Kidney capillary endothelial cell (primary cell): ENCODE results near the gene ATP2B1.

Experiments
- DNase-seq: peaks from one replicate; pipeline ENCODE4 v3.0.0-alpha.2; 2018; ENCODE audit warnings: low spot score

Gene ATP2B1

DNA sequence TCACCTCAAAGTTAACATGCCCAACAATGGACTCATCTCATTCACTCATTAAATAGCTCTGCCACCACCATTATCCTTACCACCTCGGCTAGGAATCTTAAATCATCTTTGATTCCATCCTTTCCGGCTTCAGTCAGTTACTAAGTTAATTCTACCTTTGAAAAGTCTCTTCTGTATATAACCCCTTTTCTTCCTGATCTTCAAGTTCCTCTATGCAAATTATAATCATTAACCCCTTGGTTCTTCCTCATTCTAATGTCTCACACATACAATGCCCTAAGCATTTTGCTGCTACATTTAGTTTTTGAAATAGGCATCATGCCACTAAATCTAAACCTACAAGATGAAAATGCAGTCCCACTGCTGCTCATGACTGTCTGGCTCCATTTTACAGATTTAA lies 51.6 kb downstream of the ATP2B1 start:
- no peak for DNase-seq

DNA sequence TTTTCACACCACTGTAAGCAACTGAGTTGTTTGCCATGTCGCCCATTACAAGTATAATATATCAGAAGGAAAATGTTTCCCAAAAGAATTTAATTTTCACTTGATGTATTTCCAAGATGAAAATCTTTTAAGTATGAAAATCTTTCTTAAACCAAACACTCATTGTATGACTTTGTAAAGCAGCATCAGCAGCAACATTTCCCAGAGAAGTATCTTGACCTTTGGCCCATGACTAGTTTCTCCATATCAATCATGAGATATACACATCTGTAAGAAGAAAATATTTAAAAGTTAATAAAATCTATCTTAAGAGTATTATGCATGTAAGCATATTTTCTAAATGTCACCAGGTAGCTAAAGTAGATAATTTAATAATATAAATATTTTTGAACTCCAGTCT lies 52.8 kb downstream of the ATP2B1 start:
- DNase-seq, result no peak

DNA sequence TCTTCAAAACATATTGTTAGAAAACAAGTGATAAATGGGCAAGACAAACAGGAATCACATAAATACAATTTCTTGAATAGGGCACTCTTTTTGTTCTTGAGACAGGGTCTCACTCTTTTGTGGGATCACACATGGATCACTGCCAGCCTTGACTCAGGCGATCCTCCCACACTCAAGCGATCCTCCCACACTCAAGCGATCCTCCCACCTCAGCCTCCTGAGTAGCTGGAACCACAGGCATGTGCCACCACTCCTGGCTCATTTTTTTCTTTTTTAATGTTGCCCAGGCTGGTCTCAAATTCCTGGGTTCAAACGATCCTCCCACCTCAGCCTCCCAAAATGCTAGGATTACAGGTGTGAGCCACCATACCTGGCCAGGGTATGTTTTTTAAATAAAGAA lies 57.4 kb downstream of the ATP2B1 start:
- no peak for DNase-seq

DNA sequence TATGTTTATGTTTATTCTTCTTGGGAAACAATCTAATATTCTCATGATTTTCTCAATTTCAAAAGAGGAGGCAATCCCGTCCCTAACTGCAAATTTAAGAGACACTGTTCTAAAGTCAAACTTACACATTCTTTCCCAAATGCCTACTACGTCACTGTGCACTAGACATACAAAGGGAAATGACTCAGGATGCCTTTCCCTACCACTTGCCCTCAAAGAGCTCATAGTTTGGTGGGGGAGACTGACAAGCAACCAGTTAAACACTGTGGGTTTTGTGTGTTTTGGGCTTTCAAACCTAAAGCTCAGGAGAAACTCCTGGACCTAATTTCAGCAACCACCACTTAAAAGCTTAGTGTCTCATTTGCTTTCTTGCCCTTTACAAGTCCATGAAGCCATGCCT lies 58.4 kb downstream of the ATP2B1 start:
- no peak for DNase-seq

DNA sequence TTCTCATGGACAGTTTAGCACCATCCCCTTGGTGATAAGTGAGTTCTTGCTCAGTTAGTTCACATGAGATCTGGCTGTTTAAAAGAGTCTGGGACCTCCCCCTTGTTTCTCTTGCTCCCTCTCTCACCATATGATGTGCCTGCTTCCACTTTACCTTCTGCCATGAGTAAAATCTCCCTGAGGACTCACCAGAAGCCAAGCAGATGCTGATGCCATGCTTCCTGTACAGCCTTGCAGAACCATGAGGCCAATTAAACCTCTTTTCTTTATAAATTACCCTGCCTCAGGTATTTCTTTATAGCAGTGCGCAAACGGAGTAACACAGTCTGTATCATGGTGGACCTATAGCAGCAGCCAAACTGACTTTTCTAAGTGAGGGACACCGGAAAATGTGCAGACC lies 58.8 kb downstream of the ATP2B1 start:
- DNase-seq, result no peak

DNA sequence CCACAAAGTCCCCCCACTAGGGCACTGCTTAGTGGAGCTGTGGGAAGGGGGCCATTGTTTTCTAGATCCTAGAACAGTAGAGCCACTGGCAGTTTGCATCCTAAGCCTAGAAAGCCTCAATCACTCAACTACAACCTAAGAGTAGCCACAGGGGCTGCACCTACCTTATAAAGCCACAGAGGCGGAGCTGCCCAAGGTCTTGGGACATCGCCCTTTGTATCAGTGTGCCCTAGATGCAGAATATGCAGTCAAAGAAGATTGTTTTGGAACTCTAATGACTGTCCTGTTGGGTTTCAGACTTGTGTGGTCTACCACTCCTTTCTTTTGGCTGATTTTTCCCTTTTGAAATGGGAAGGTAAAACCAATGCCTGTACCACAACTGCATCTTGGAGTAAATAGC lies 59.5 kb downstream of the ATP2B1 start:
- no peak for DNase-seq

DNA sequence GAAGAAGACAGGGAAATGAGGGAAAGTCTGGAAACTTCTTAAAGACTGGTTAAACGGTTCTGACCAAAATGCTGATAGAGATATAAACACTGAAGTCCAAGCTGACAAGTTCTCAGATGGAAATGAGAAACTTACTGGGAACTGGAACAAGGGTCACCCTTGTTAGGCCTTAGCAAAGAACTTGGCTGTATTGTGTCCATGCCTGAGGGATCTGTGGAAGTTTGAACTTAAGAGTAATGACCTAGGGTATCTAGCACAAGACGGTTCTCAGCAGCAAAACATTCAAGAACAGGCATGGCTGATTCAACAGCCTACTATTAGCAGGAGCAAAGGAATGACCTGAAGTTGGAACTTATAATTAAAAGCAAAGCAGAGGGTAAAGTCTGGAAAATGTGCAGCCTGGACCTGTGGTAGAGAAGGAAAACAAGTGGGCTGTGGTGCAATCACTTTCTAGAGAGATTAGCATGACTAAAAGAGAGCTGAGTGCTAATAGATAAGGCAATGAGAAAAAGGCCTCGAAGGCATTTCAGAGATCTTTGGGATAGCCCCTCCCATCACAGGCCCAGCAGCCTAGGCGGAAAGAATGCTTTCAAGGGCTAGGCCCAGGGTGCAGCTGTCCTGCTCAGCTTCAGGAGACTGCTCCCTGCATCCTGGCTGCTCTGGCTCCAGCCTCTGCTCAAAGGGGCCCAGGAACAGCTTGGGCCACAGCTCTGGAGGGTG lies 60.3 kb downstream of the ATP2B1 start:
- DNase-seq, result no peak

DNA sequence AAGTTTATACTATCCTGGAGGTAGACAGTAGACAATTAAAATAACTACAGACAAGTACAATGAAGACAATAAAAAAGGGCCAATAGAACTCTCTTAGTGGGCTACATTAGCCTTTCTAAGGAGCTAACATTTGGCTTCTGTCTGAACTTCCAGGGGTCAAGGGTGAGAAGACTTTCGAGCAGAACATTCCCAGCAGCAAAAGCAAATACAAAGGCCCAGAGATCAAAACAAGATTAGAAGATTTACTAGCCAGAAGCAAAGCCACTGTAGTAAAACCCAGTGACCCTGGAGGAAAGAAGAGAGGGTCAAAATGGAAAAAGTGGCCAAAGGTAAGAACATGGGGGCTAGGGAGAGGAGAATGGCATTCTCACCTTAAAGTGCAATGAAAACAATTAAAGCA lies 63.2 kb downstream of the ATP2B1 start:
- DNase-seq, result no peak

DNA sequence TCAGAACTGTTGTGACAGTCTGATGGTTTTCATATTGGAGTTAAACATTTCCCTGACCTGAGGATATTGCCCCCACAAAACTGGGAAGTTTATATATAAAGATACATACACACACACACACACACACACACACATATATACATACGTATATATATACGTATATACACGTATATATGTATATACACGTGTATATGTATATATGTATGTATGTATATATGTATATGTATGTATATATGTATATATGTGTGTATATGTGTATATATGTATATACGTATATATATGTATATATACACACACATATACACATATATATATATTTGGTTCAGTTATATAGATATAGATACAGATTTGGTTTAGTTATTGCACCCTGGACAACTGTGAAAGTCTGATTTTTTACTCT lies 65.7 kb downstream of the ATP2B1 start:
- no peak for DNase-seq

DNA sequence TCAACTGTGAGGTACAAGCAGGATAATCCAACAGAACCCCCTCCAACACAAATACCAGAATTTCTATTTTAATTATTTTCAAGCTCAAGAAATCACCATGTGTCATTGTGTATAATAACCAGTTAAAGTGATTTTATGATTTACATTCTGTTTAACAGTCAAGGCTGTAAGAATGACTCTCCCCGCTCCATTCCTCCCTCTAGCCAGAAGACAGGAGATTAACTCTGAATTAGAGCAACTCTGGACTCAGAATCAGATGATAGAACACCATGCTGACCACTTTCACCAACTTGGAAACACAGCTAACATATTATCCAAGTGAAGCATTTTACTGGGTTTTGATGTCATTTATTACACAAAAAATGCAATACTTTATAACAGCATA lies 71.9 kb downstream of the ATP2B1 start:
- DNase-seq, result no peak

DNA sequence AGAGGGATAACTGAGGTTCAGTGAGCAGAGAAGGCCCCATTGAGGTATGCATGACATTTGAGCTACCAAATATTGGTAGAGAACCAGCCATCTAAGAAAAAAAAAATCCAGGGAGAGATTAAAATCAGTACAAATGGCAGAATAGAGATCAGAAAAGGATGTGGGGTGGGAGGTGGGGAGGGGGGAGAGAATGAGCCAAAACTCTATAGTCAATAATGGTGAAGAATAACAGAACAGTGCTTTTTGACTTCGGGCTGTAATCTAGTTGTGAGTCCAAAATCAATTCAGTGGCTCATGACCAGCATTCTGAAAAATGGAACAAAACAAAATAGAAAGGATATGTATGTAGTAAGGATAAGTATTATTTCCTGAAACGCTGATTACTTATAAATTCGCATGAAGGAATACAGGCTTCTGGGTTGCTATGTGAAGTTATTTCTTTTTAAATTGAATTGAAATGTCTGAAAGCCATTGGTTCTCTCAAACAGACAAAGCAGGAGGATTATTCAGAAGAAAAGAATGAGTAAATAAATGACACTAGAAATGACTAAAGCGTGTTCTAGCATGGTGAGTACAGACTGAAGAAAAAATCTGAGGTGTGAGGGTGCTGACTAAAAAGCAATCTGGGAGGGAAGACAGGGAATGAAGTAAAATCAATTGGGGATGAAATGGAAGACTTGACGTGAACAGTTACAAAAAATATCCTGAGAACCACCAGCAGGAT lies 72.4 kb downstream of the ATP2B1 start:
- no peak for DNase-seq

DNA sequence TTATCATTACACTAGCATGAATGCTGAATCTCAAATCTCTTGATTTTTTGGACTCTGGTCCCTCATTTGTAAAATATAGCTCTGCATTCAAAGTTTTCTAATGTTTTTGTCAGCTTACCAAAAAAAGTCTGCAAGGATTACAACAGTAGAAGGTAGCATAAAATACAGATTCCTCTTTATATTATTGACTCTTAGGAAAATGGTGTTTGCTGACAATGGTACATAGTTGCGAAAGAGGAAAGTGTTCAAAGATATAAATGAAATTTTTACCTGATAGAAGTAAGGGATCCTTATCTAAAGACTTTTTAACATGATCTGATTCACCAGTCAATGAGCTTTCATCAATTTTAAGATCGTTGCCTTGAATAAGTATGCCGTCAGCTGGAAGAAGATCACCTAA lies 74.1 kb downstream of the ATP2B1 start:
- no peak for DNase-seq

DNA sequence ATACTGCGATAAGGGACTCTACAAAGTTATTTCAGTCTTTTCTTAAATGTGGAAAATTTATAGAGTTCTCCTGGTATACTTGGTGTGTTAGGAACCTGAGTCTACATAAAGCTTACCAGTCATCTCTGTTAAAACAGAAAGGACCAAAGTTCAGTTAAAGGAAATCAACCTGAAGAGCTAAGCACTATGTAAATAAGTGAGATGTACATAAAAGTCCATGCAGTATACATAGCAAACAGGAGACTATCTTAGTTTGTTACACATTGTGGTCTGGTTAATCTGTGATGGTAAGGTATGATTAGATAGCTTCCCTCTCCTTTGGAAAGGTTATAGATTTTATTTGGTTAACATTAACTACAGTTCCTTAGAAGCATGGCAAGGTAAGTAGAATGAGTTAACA lies 75.9 kb downstream of the ATP2B1 start:
- DNase-seq, result no peak

DNA sequence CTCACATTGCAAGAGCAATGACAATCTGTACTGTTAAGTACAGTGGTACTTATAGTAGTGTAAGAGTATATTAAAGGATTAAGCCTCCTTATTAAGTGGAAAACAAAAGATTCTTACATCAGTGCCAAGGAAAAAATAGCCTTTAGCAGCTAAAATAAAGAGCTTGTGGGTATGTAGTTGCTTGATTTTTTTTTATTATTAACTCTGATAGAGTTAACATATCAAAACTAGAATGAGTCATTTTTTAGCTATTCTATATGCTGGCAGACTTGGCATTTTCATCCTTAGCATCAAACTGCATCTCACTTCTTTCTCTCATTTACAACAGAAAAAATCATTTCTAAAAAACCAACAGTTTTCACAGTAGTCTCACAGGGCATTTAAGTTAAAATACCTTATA lies 86.5 kb downstream of the ATP2B1 start:
- no peak for DNase-seq

DNA sequence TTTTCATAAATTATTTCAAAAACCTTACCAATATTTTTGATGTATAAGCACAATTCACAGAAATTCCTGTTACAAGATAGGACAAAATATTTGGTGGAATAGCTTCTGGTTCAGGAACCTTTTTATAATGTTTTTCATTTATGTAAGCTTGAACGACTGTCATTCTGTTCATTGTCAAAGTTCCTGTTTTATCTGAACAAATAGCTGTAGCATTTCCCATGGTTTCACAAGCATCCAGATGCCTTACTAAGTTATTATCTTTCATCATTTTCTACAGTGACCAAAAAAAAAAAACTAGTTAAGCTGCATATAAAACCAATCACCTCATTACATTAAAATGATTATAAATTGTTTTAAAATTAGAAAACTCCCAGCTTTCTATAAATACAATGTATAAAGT lies 87.1 kb downstream of the ATP2B1 start:
- no peak for DNase-seq

DNA sequence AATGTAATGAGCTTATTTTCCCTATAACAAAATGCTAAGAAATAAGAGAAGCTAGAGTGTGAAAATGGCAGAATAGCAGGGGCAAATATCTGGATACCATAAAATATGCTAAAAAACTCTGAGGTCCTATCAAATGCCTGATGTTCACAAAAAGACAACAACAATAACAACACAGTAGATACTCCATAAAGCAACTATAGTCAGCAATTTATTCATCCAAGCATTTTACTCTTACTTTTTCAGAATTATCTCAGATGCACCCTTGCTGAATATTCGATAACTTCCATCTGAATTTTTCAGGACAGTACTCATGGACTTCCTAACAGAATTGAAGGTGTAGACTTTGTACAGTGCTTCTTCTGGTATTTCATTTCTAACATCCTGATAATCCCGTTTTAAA lies 88.9 kb downstream of the ATP2B1 start:
- no peak for DNase-seq

DNA sequence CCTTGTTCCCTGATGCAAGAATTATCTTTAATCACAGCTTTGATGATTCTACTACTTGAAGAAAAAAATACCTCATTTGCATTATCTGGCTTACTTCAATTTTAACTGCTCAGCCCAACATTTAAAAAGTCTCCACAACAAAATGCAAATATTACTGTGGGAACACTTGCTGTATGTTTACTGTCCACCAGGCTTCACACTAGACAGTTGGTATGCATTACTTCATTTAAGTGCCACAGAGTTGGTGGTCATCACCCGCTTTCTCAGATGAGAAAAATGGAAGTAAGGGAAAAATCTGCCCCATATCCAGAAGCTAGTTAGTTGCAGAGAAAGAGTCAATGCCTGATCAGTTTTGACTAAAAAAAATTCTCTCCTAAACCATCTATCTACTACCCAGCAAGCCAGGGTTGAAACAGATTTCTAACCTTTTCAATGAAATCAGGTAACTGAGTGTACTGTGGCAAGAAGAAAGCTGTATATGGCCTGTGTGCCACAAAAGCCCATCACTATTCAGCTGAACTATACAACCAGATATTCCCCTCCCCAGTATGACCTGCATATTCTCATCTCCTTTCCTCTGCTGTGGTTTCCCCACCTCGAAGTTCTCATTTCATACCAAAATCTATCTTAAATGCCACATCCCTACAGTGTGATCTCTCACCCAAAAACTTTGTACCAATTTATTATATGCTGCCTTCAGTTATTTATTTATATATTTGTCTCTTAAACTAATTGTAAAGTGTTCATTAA lies 90.3 kb downstream of the ATP2B1 start:
- no peak for DNase-seq

DNA sequence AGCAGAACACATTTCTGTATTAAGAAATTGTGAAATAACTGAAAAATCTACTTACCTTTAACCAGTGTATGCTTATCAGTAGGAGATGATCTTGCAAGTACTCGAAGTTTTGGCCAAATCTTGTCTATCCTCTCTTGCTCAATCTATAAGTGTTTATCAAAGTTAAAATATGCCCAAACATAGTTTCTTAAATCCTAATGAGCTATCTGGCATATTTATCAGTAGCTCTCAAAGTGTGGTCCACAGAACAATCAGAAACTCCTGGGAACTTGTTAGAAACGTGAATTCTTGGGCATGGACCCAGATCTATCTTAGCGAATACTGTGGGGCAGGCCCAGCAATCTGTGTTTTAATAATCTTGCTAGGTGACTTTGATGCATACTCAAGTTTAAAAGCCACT lies 98.3 kb downstream of the ATP2B1 start:
- no peak for DNase-seq

DNA sequence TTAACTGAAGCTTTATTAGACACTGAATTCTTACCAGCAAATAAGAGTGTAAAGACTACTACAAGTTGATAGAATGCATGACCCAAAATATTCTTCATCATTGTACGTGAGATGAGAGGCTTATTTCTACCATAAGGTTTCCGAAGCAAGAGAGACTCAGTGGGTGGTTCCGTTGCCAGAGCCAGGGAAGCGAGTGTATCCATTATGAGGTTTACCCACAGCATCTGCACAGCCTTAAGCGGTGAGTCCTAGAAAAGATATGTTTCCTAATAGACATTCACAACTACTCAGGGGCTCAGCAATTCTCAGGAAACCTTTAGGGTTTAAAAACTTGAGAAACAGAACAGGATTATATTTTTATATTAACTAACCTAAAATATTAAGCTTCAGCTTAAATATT lies 105.0 kb downstream of the ATP2B1 start:
- DNase-seq, result no peak

DNA sequence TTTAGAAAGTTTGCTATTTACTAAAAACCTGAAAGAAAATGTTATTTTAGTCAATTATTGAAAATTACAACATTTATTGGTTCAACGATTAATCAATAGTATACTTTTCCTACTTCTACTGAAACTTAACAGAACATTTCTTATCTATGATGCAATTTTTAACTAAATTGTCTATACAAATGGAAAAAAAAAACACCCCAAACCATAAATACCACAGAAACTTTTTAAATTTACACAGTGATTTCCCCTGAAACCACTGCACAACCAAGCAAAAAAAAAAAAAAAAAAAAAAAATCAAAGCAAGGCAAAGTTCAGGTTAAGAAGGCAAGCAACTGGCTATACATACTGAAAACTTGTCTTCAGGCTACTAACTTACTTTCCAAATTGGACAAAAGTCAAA lies 110.9 kb downstream of the ATP2B1 start:
- no peak for DNase-seq

DNA sequence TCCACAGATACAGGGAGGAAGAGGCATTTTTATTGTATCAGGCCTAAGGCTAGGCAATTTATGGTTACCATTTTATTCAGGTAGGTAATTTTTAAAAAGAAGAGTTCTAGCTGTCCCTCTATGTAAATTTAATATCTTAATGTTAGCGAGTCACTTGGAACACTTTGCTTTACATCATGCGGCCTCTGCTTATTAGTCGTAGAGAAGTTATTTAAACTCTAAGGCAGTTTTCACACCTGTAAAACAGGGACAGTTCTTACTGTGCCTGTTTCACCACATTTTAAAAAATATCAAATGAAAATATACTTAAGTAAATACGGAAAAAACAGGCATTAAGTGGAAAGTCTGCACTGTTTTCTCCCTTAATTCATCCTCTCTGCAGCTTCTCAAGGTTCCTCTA lies 111.4 kb downstream of the ATP2B1 start:
- no peak for DNase-seq

DNA sequence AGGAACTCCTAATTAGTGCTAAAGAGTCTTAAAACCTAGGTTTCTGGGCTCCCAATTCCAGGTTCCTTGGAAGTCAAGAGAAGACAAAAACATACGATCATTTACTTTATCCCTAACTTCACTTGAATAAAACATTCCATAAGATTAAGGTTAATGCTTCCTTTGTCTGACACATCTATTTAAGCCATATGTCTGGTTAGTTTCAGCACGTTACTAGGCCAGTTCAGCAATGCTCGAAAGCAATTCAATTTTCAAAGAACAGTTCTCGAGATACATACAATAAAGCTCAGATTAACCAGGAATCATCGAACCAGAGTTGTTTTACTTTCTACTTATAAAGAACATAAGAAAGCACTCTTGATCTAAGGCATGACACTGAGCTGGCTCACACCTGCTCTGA lies 114.8 kb downstream of the ATP2B1 start:
- no peak for DNase-seq

DNA sequence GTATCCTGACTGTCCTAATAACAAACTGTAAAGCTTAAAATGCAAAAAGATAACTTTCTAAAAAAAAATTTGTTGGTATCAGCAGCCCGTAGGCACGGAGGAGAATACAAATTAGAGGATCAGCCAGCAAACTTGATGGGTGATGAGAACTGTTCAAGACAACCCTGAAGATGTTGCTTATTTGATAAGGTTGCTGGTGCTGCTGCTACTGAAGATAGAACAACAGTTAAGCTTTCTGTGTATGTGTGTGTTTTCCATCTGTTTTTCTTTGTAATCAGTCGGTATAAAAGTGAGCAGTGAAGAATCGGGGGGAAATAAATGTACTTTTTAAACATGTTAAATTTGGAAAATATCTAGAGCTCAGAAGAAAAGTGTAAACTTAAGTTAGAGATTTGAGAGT lies 115.4 kb downstream of the ATP2B1 start:
- DNase-seq, result no peak
